HG03196 (cell line): ENCODE measurements around the gene COL6A3.

Source experiments
- ATAC-seq: cut with Tn5 transposase; IDR thresholded peaks from one replicate; pipeline ENCODE4 v1.9.1; 2021; ENCODE audit not compliant: unreplicated experiment

The COL6A3 gene

GRCh38 chr2:237441605-237442274 lies 27.8 kb upstream of the COL6A3 start:
- ATAC-seq, result no peak

DNA sequence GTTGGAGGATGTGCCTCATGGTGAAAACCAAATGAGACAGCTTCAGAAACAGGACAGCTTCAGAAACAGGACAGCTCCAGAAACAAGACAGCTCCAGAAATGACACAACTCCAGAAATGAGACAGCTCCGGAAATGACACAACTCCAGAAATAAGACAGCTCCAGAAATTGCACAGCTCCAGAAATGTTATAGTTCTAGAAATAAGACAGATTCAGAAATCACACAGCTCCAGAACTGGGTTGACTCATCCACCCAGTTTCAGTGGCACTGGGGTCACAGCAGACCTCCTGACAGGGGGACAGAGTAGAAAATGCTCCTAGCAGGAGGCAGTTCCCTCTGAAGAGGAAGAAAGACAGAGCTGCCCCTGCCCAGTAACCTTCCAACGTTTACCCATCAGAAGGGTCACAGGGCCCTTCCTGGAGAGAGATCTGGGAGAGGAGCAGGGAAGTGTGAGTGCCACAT lies 26.9 kb upstream of the COL6A3 start:
- ATAC-seq, result no peak

DNA sequence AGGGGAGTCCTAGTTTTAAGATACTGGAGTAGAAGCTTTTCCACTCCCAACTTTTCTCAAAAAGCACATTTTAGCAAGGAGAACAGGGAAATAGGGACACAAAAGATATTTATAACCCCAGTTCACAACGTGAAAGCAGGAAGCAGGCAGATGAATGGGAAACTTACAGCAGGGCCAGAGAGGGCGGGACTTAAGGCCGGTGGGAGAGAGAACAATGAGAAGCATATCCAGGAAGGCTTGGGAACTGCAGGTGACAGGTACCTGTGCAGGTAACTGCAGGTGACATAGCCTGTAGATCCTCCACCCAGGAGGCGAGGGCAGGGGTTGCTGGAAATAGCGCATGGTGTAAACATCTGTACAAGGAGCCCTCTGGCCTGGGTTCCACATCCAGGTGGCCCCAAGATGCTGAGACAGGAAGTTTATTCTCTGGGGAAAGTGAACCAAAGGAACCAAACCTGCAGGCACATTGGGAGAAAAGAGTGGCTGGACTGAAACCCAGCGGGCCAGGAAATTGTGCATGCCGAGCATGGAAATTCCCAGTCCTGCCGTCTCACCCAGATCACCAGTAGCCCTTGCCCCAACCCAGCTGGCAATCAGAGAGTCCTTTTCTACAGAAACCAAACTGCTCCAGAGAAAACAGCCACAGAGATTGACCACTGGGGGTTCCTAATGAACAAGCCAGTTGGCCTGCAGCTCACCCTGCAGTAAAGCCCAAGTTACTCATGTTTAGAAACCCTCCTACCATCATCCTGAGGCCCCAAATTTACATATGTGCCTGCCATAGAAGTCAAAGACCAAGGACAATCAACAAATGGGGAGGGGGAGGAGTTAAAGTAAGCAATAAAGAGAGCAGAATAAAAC lies 24.3 kb upstream of the COL6A3 start:
- no peak for ATAC-seq

- ATAC-seq, result no peak
These were observed 23.6 kb upstream of the COL6A3 start for GRCh38 chr2:237437566-237437965.

DNA sequence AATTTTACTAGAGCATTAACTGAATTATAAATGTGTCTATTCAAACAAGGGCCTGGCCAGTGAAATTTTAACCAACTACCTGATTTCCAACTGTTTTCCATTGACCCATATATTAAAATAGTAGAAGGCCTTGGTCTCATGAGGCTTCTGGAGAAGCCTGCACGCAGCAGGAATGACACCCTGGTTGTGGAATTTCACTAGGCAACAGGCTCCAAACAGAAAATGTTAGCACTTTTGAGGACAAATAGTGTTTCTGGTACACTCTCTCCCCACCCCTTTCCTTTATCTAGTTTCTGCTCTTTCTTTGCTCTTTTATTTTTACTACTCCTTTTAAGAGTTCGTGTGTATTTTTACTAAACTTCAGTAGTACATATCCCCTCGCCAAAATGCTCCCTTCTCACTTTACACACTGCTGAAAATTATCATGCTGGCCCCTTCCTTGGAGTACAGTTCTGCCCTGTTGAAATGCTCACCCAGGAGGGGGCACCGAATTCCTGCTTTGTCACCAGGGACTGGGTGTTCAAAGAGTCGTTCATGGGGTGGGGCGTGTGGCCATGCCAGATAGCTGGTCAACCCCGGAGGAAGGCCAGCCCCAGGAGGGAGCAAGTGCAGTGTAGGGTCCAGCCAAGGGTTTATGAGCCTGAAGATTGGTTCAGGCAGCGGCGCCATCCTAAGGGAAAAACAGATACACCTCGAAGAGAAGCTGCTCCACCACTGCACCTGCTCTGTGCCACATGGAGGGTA lies 22.1 kb upstream of the COL6A3 start:
- ATAC-seq, result no peak

DNA sequence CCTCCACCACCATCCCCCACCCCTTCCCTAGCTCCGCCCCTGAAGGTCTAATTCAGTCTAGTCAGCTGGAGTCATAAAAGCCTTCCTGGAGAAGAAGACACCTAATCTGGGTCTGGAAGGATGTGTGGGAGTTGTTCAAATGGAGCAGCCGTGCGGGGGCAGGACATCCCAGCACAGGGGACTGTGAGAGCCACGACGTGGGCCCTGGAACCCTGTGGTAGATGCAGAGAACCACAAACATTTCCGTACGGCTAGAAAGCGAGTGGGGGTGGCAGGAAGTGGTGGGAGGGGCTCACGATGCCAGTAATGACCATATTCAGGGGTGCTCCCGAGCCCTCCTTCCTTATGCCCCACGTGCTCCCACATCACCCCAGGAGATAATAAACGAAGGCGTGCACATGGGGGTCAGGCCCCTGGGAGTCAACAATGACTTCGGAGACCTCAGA lies 20.9 kb upstream of the COL6A3 start:
- no peak for ATAC-seq

- ATAC-seq, result no peak
These were observed 20.1 kb upstream of the COL6A3 start for GRCh38 chr2:237433920-237434676.

DNA sequence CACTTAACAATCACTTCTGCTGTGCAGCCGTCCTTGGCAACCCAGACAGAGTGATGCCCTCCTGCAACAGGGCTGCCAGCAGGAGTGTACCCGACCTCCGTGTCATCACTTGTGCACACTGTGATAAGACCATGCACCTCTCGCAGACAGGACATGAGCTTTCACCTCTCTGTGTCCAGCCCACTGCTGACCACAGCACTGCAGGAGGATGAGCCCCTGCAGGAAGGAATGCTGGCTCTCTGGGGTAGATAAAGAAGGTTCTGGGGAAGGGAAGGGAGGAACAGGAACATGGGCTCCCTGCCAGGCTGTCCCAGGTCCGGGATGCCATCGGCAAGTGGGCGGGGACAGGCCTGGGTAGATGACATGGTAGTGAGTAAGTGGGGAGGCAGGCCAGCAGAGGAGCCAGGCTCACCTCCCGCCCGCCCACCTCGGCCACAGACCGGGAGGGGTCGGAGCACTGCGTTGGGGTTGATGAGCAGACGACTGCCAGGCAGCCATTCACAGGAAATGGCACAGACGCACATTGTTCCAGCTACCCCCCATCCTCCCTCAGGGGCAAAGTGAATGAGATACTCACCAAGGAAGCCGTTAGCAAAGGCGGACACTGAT lies 18.6 kb upstream of the COL6A3 start:
- no peak for ATAC-seq

- ATAC-seq, result no peak
These were observed 17.9 kb upstream of the COL6A3 start for GRCh38 chr2:237431837-237432236.

- ATAC-seq, result no peak
These were observed 17.4 kb upstream of the COL6A3 start for GRCh38 chr2:237431372-237431771.

DNA sequence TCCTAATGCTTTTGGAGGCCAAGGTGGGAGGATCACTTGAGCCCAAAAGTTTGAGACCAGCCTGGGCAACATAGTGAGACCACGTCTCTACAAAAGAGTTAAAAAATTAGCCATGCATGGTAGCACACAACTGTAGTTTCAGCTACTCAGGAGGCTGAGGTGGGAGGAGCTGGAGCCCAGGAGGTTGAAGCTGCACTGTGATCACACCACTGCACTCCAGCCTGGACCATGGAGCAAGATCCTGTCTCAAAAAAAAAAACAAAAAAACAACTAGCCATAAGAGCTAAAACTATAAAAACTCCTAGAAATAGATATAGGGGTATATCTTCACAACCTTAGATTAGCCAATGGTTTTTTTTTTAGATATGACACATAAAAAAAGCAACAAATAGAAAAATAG lies 16.9 kb upstream of the COL6A3 start:
- no peak for ATAC-seq

DNA sequence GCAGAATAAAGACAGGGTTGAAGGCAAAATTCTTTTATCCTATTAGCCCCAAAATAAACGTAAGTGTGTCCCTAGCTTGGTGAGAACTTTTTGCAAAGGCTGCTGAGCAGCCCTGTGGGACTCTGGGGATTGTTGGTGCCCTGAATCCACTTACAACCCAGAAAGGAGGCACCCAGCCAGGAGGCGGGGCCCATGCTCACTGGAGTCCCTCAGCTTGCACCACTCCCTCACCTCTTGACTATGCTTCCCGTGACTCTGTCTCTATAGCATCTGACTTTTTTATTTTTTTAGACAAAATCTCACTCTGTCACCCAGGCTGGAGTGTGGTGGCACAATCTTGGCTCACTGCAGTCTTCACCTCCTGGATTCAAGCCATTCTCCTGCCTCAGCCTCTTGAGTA lies 15.8 kb upstream of the COL6A3 start:
- ATAC-seq, result no peak

DNA sequence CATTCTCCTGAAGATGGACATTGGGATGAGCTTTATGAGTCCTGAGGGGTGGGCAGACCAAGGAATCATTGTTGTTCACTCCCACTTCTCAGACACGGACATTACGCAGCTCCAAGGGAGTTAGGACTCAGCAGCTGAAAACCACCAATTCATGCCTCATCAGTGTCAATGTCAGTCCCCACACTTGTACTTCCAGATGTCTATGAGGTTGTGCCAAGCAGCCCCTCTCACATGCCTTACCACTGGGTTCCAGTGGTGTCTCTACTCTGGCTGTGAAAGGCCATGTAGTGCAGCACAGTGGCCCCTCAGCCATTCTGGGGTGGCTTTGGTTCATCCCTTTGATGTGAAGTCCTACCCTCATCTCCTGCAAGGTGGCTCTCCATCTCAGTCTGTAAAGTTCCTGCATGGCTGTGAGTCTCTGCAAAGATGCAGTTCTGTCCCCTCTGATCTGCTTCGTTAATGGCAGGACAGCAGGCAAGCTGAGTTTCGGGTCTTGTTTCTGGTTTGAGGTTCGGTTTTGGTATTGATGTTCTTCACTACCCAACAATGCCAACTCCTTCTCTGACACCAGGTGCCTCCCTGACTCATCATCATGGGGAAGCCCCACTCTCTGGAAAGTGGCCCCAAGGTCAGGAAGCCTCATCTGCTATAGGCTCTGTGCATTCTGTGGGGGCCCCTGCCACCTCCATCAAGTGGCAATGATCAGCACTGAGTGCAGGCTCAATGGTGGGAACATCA lies 14.0 kb upstream of the COL6A3 start:
- no peak for ATAC-seq

- no peak for ATAC-seq
These were observed 12.6 kb upstream of the COL6A3 start for GRCh38 chr2:237426517-237426916.

DNA sequence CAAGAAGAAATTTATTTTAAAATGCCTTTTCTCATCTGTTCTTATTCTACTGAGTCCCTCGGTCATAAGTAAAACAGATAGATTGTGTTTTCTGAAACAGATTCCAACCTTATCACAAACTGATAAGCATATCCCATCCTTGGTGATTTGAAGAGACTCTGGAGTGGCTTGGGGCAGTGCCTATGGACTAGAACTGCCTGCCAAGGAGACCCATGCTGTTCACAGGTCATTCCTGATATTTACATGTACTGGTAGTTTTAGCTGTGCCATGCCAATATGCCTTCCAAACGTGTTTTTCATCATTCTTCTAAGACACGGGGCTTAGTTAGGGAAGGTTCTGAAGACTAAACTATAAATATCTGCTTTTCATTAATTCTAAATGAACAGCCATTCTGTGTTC lies 11.4 kb upstream of the COL6A3 start:
- no peak for ATAC-seq

- ATAC-seq, result no peak
These were observed 10.6 kb upstream of the COL6A3 start for GRCh38 chr2:237424544-237424943.

GRCh38 chr2:237423891-237424290 lies 9.9 kb upstream of the COL6A3 start:
- no peak for ATAC-seq

- no peak for ATAC-seq
These were observed 8.3 kb upstream of the COL6A3 start for GRCh38 chr2:237422309-237422708.

DNA sequence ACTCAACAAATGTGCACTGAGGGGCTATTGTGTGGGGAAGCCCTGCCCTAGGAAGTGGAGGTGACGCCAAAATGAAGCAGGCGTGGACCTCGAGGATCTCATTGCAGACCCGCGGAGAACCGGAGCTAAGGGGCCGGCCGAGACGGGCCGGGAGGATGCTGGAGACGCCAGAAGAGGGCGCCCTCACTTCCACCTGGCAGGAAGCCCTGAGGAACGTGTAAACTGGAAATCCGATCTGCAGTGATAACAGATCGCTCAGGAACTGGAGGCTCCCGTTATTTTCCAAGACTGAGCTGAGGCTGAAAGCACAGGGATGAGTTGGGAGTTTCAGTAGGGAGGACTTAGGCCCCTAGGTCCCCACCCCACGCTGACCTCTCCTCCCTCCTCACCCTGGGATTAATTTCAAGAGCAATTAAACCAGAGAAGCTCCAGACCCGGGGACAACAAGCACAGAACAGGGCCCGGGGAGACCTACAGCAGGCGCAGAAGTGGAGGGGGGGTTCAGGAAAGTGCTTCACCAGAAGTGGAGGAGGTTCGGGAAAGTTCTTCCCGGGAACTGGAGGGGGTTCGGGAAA lies 7.7 kb upstream of the COL6A3 start:
- no peak for ATAC-seq
